Measurements from ENCODE around the gene NR6A1.

Gene NR6A1

DNA sequence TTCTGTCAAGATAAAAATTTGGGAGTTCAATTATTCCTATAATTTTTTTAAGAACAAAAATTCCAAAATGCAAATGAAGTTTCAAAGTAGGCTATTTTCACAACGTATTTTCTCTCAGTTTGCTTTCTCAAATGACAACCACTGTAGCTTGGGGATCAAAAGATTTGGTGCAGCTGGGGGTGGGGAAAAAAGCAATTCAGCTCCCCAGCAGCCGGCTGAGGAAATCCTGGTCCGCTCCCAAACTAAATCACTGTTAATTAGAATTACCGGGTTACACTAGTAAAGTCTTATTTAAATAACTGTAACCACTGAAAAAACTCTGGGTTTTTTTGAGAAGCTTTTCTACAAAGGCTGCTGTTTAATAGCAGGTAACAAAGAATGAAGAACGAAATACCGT, 5.7 kb downstream of the NR6A1 start:
- Histone ChIP-seq H3K4me2 (ENCODE audit: insufficient read depth, low read length, poor library complexity, severe bottlenecking) (no peak overlapping the region), H3K27me3 (ENCODE audit: control insufficient read depth in 3 of 3, insufficient read depth in 3 of 3, low read depth in 1 of 3, low read length in 3 of 3) (no peaks in the 10 kb centered on the region), H2BK15ac (ENCODE audit: low read length) (no peak overlapping the region), H3K23ac (ENCODE audit: low read depth, low read length, poor library complexity) (no peak overlapping the region), H3K79me1 (ENCODE audit: low read depth, low read length) (no peaks in the 10 kb centered on the region), H3K36me3 (replicated peaks in 1 of 2; ENCODE audit: control insufficient read depth in 2 of 2, insufficient read depth in 2 of 2, low read length in 2 of 2) (no peaks in the 10 kb centered on the region), H3K9me3 (replicated peaks in 1 of 2; ENCODE audit: control insufficient read depth in 2 of 2, insufficient read depth in 1 of 2, low read depth in 1 of 2, low read length in 2 of 2) (no peaks in the 10 kb centered on the region), H3K14ac (ENCODE audit: low read length) (no peak overlapping the region), H2AK5ac (ENCODE audit: low read depth, low read length) (no peak overlapping the region), H3K4me3 (ENCODE audit: low read length in 2 of 2) (no peak overlapping the region), H3K9ac (ENCODE audit: low read depth, low read length, poor library complexity) (no peak overlapping the region), H3K4me1 (ENCODE audit: control insufficient read depth in 2 of 2, insufficient read depth in 1 of 2, low read depth in 1 of 2, low read length in 2 of 2) (peaks cover 10 to 46% of the 10 kb centered on the region in 2 donors), H2AFZ (ENCODE audit: low read length) (no peak overlapping the region), H3K4ac (ENCODE audit: low read length) (no peak overlapping the region), H3K18ac (ENCODE audit: low read length) (no peak overlapping the region), H4K8ac (ENCODE audit: low read depth, low read length) (no peak overlapping the region), H2BK5ac (ENCODE audit: low read length) (no peak overlapping the region), H4K91ac (ENCODE audit: low read depth, low read length, poor library complexity) (no peak overlapping the region), H2BK12ac (ENCODE audit: low read length) (no peak overlapping the region), H3K27ac (replicated peaks; ENCODE audit: low read length) (no peak overlapping the region), H2BK120ac (ENCODE audit: low read depth, low read length) (no peak overlapping the region)
- no peak for DNase-seq (ENCODE audit: low spot score)
- WGBS, 2 donors (ENCODE audit: extremely low coverage in 2 of 2, insufficient read length in 2 of 2, insufficient replicate concordance in 1 of 2), result no CpG with 5 or more reads among the region's 6 CpGs

- no CpG with 5 or more reads among the region's 6 CpGs for WGBS, 2 donors (ENCODE audit: extremely low coverage in 2 of 2, insufficient read length in 2 of 2, insufficient replicate concordance in 1 of 2)
- no peak overlapping the region for H4K91ac ChIP-seq (ENCODE audit: low read depth, low read length, poor library complexity)
- H3K4me1 ChIP-seq (ENCODE audit: control insufficient read depth in 2 of 2, insufficient read depth in 1 of 2, low read depth in 1 of 2, low read length in 2 of 2), result peaks cover 10 to 46% of the 10 kb centered on the region in 2 donors
- H3K23ac ChIP-seq (ENCODE audit: low read depth, low read length, poor library complexity), result no peak overlapping the region
- no peaks in the 10 kb centered on the region for H3K79me1 ChIP-seq (ENCODE audit: low read depth, low read length)
- DNase-seq (ENCODE audit: low spot score), result no peak
- no peak overlapping the region for H2BK12ac ChIP-seq (ENCODE audit: low read length)
- no peak overlapping the region for H3K14ac ChIP-seq (ENCODE audit: low read length)
- no peak overlapping the region for H3K4me3 ChIP-seq (ENCODE audit: low read length in 2 of 2)
- no peak overlapping the region for H3K27ac ChIP-seq (replicated peaks; ENCODE audit: low read length)
- H3K18ac ChIP-seq (ENCODE audit: low read length), result no peak overlapping the region
- no peak overlapping the region for H3K4ac ChIP-seq (ENCODE audit: low read length)
- no peaks in the 10 kb centered on the region for H3K36me3 ChIP-seq (replicated peaks in 1 of 2; ENCODE audit: control insufficient read depth in 2 of 2, insufficient read depth in 2 of 2, low read length in 2 of 2)
- H2AK5ac ChIP-seq (ENCODE audit: low read depth, low read length), result no peak overlapping the region
- no peaks in the 10 kb centered on the region for H3K27me3 ChIP-seq (ENCODE audit: control insufficient read depth in 3 of 3, insufficient read depth in 3 of 3, low read depth in 1 of 3, low read length in 3 of 3)
- no peak overlapping the region for H4K8ac ChIP-seq (ENCODE audit: low read depth, low read length)
- no peak overlapping the region for H3K4me2 ChIP-seq (ENCODE audit: insufficient read depth, low read length, poor library complexity, severe bottlenecking)
- H2BK120ac ChIP-seq (ENCODE audit: low read depth, low read length), result no peak overlapping the region
- H2BK5ac ChIP-seq (ENCODE audit: low read length), result no peak overlapping the region
- no peak overlapping the region for H2BK15ac ChIP-seq (ENCODE audit: low read length)
- H3K9ac ChIP-seq (ENCODE audit: low read depth, low read length, poor library complexity), result no peak overlapping the region
- no peaks in the 10 kb centered on the region for H3K9me3 ChIP-seq (replicated peaks in 1 of 2; ENCODE audit: control insufficient read depth in 2 of 2, insufficient read depth in 1 of 2, low read depth in 1 of 2, low read length in 2 of 2)
- no peak overlapping the region for H2AFZ ChIP-seq (ENCODE audit: low read length)
Measured at GRCh38 chr9:124764774-124765438, 6.2 kb downstream of the NR6A1 start.

- Histone ChIP-seq H3K14ac (ENCODE audit: low read length) (no peak overlapping the region), H3K23ac (ENCODE audit: low read depth, low read length, poor library complexity) (no peak overlapping the region), H3K9me3 (replicated peaks in 1 of 2; ENCODE audit: control insufficient read depth in 2 of 2, insufficient read depth in 1 of 2, low read depth in 1 of 2, low read length in 2 of 2) (no peaks in the 10 kb centered on the region), H3K18ac (ENCODE audit: low read length) (no peak overlapping the region), H3K4ac (ENCODE audit: low read length) (no peak overlapping the region), H2BK15ac (ENCODE audit: low read length) (no peak overlapping the region), H3K27ac (replicated peaks; ENCODE audit: low read length) (no peak overlapping the region), H4K91ac (ENCODE audit: low read depth, low read length, poor library complexity) (no peak overlapping the region), H3K27me3 (ENCODE audit: control insufficient read depth in 3 of 3, insufficient read depth in 3 of 3, low read depth in 1 of 3, low read length in 3 of 3) (no peaks in the 10 kb centered on the region), H3K4me3 (ENCODE audit: low read length in 2 of 2) (no peak overlapping the region), H3K79me1 (ENCODE audit: low read depth, low read length) (no peaks in the 10 kb centered on the region), H3K4me1 (ENCODE audit: control insufficient read depth in 2 of 2, insufficient read depth in 1 of 2, low read depth in 1 of 2, low read length in 2 of 2) (peaks cover 11 to 48% of the 10 kb centered on the region in 2 donors), H2AFZ (ENCODE audit: low read length) (no peak overlapping the region), H3K9ac (ENCODE audit: low read depth, low read length, poor library complexity) (no peak overlapping the region), H3K36me3 (replicated peaks in 1 of 2; ENCODE audit: control insufficient read depth in 2 of 2, insufficient read depth in 2 of 2, low read length in 2 of 2) (no peaks in the 10 kb centered on the region), H2BK5ac (ENCODE audit: low read length) (no peak overlapping the region), H4K8ac (ENCODE audit: low read depth, low read length) (no peak overlapping the region), H2AK5ac (ENCODE audit: low read depth, low read length) (no peak overlapping the region), H3K4me2 (ENCODE audit: insufficient read depth, low read length, poor library complexity, severe bottlenecking) (no peak overlapping the region), H2BK12ac (ENCODE audit: low read length) (no peak overlapping the region), H2BK120ac (ENCODE audit: low read depth, low read length) (no peak overlapping the region)
- DNase-seq (ENCODE audit: low spot score), result no peak
- WGBS, 2 donors (ENCODE audit: extremely low coverage in 2 of 2, insufficient read length in 2 of 2, insufficient replicate concordance in 1 of 2), result no CpG with 5 or more reads among the region's 3 CpGs
Measured at GRCh38 chr9:124762633-124763032, 8.5 kb downstream of the NR6A1 start.

DNA sequence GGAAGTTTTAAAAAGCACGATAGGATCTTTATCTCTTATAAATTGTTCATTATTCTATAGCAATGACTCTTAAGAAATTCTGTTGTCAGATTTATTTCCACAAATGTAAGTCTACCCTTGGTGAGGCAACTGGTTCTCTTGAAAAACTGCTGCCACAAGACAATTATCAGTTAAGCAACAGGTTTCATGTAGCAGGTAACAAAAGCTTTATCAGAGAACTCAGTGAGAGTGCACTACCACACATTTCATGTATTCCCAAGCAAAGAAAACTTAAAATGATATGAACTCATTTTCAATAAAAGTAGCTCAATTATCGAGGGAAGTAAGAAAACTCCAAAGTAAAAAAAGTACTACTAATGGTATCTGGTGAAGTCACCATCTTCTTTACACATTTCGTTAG, 9.4 kb downstream of the NR6A1 start:
- Histone ChIP-seq H3K79me1 (ENCODE audit: low read depth, low read length) (no peaks in the 10 kb centered on the region), H2AK5ac (ENCODE audit: low read depth, low read length) (no peak overlapping the region), H3K9ac (ENCODE audit: low read depth, low read length, poor library complexity) (no peak overlapping the region), H3K14ac (ENCODE audit: low read length) (no peak overlapping the region), H4K91ac (ENCODE audit: low read depth, low read length, poor library complexity) (no peak overlapping the region), H2AFZ (ENCODE audit: low read length) (no peak overlapping the region), H4K8ac (ENCODE audit: low read depth, low read length) (no peak overlapping the region), H3K9me3 (replicated peaks in 1 of 2; ENCODE audit: control insufficient read depth in 2 of 2, insufficient read depth in 1 of 2, low read depth in 1 of 2, low read length in 2 of 2) (no peaks in the 10 kb centered on the region), H3K36me3 (replicated peaks in 1 of 2; ENCODE audit: control insufficient read depth in 2 of 2, insufficient read depth in 2 of 2, low read length in 2 of 2) (no peaks in the 10 kb centered on the region), H2BK120ac (ENCODE audit: low read depth, low read length) (no peak overlapping the region), H3K23ac (ENCODE audit: low read depth, low read length, poor library complexity) (no peak overlapping the region), H3K27me3 (ENCODE audit: control insufficient read depth in 3 of 3, insufficient read depth in 3 of 3, low read depth in 1 of 3, low read length in 3 of 3) (no peaks in the 10 kb centered on the region), H2BK15ac (ENCODE audit: low read length) (no peak overlapping the region), H3K4me2 (ENCODE audit: insufficient read depth, low read length, poor library complexity, severe bottlenecking) (no peak overlapping the region), H3K4me1 (ENCODE audit: control insufficient read depth in 2 of 2, insufficient read depth in 1 of 2, low read depth in 1 of 2, low read length in 2 of 2) (peaks cover 13 to 46% of the 10 kb centered on the region in 2 donors), H2BK12ac (ENCODE audit: low read length) (no peak overlapping the region), H3K18ac (ENCODE audit: low read length) (no peak overlapping the region), H3K27ac (replicated peaks; ENCODE audit: low read length) (no peak overlapping the region), H2BK5ac (ENCODE audit: low read length) (no peak overlapping the region), H3K4me3 (ENCODE audit: low read length in 2 of 2) (no peak overlapping the region), H3K4ac (ENCODE audit: low read length) (no peak overlapping the region)
- no CpG with 5 or more reads among the region's 3 CpGs for WGBS, 2 donors (ENCODE audit: extremely low coverage in 2 of 2, insufficient read length in 2 of 2, insufficient replicate concordance in 1 of 2)
- no peak for DNase-seq (ENCODE audit: low spot score)

Data from neuronal stem cell (in vitro differentiated cells).